Measurements from ENCODE around the gene GTF2H3.
A peak's percentile ranks its signal among the peaks of the same experiment; 100 is the strongest.

The GTF2H3 gene

GRCh38 chr12:123633379-123634141 is at the start of gene GTF2H3, which contains the start of gene EIF2B1:
GTF2H3 (plus strand) TSS chr12:123633829; CDS start chr12:123633860, 31 bp downstream.
EIF2B1 (minus strand) TSS chr12:123633686; CDS start chr12:123633557, 129 bp downstream.
- DNase-seq: peak; percentile 97
- Histone ChIP-seq H3K27ac (peak within 1 kb of the TSS; percentile 84), H3K4me3 (ENCODE audit: low read depth, low read length) (peak within 1 kb of the TSS; percentile 95), H3K27me3 (replicated peaks) (no peaks in the 10 kb centered on the region), H3K36me3 (replicated peaks) (peaks cover 23% of the 10 kb centered on the region)
- no peak for TF ChIP-seq CTCF (IDR thresholded peaks at IDR 0.05; ENCODE audit: low read depth, low read length, missing control alignments)
- in situ Hi-C loops (cut with HindIII; ENCODE audit: low pct_ligation_motif_present, low sequenced_read_pairs): no loop called here

- peaks cover 76% of the 10 kb centered on the region for H3K36me3 ChIP-seq (replicated peaks)
Observed at GRCh38 chr12:123591702-123592481, 41.7 kb upstream of the GTF2H3 start.

GRCh38 chr12:123595729-123596128 is 37.9 kb upstream of the GTF2H3 start:
- TF ChIP-seq CTCF (IDR thresholded peaks at IDR 0.05; ENCODE audit: low read depth, low read length, missing control alignments): no peak
- DNase-seq: no peak
- H3K36me3 ChIP-seq (replicated peaks): peaks cover 66% of the 10 kb centered on the region
- in situ Hi-C loops (cut with HindIII; ENCODE audit: low pct_ligation_motif_present, low sequenced_read_pairs): no loop called here
- H3K27ac ChIP-seq: peak overlapping the region; percentile 22
- H3K27me3 ChIP-seq (replicated peaks): no peaks in the 10 kb centered on the region
- H3K4me3 ChIP-seq (ENCODE audit: low read depth, low read length): no peak overlapping the region

More at GRCh38 chr12:123591702-123592481, 41.7 kb upstream of the GTF2H3 start:
- DNase-seq: peak; percentile 89
- in situ Hi-C loops (cut with HindIII; ENCODE audit: low pct_ligation_motif_present, low sequenced_read_pairs): no loop called here
- Histone ChIP-seq H3K27ac (peak overlapping the region; percentile 61), H3K27me3 (replicated peaks) (no peaks in the 10 kb centered on the region), H3K4me3 (ENCODE audit: low read depth, low read length) (no peak overlapping the region)
- TF ChIP-seq CTCF (IDR thresholded peaks at IDR 0.05; ENCODE audit: low read depth, low read length, missing control alignments): no peak

GRCh38 chr12:123597100-123597499 is 36.5 kb upstream of the GTF2H3 start:
- in situ Hi-C loops (cut with HindIII; ENCODE audit: low pct_ligation_motif_present, low sequenced_read_pairs): no loop called here
- H3K27ac ChIP-seq: no peak overlapping the region
- peaks cover 57% of the 10 kb centered on the region for H3K36me3 ChIP-seq (replicated peaks)
- no peaks in the 10 kb centered on the region for H3K27me3 ChIP-seq (replicated peaks)
- no peak for TF ChIP-seq CTCF (IDR thresholded peaks at IDR 0.05; ENCODE audit: low read depth, low read length, missing control alignments)
- no peak for DNase-seq
- H3K4me3 ChIP-seq (ENCODE audit: low read depth, low read length): no peak overlapping the region

GRCh38 chr12:123598522-123598921 is 35.1 kb upstream of the GTF2H3 start:
- H3K4me3 ChIP-seq (ENCODE audit: low read depth, low read length): no peak overlapping the region
- DNase-seq: no peak
- peaks cover 46% of the 10 kb centered on the region for H3K36me3 ChIP-seq (replicated peaks)
- H3K27ac ChIP-seq: no peak overlapping the region
- in situ Hi-C loops (cut with HindIII; ENCODE audit: low pct_ligation_motif_present, low sequenced_read_pairs): no loop called here
- H3K27me3 ChIP-seq (replicated peaks): no peaks in the 10 kb centered on the region
- no peak for TF ChIP-seq CTCF (IDR thresholded peaks at IDR 0.05; ENCODE audit: low read depth, low read length, missing control alignments)
